ENCODE measurements around the gene CYP39A1.

- TF ChIP-seq CTCF (conservative IDR thresholded peaks at IDR 0.05; ENCODE audit: low read depth, low read length), result no peak
- no peak for TF ChIP-seq EZH2 (IDR thresholded peaks at IDR 0.05; ENCODE audit: borderline replicate concordance, low read depth, low read length, poor library complexity, severe bottlenecking)
Measured at GRCh38 chr6:46501136-46502089, 151.2 kb downstream of the CYP39A1 start.
